Central memory CD4-positive, alpha-beta T cell (primary cell): ENCODE results near the gene ACOD1.

Experiments used
- DNase-seq: peaks from one replicate; pipeline ENCODE4 v3.0.0; 2022

Gene ACOD1

DNA sequence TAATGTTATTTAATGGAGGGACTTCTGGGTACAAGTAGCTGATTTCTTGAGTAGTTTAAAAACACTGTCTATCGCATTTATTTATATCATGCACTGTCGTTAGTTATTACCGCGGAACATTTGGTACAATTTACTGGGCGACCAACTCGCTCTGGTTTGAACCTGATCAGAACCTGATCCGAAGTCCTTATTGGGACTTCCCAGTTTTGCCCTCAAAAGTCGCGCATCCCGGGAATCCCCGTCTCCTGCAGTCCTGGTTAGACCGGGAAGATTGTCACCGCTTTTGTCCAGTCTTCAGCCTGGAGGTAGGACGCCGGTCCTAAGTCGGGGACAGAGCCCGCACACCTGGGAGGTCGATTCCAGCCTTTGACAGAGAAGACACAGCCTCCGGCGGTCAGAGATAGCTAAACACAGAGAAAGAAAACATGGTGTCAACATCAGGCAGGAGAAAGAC is 44.3 kb downstream of the ACOD1 start:
- DNase-seq, result no peak

DNA sequence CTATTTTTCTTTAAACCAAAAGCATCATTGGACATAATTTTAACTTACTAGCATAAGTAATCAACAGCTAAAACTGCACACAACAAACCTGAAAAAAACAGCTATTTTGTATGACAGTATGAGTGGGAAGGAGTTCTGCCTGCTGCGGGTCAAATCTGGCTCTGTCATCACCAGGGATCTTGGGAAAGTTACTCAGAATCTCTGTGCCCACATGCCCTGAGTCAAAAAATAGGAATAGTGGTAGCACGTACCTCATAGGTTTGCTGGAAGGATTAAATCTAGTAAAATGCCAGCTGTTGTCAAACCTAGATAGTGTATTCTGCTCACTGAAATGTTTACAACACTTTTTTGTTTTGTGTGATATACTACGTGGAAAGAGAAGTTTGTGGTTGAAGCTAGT is 44.7 kb downstream of the ACOD1 start:
- DNase-seq, result no peak

DNA sequence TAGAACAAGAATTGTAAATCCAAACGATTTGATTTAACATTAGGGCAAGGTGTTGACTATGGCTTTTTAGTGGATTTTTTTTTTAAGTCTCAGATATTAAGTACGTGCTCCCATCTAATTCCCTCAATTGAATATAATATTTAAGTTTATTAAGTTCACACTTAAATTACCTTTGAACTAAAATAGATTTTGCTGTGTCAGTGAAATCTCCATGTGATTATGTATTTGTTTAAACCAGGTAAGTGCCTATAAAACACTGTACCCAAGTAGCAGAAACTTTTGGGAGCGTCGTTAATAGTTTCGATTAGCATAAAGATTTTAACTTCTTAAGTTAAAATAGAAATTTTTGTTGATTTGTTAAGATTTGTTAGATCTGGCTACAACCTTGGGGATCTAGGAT is 45.2 kb downstream of the ACOD1 start:
- no peak for DNase-seq

DNA sequence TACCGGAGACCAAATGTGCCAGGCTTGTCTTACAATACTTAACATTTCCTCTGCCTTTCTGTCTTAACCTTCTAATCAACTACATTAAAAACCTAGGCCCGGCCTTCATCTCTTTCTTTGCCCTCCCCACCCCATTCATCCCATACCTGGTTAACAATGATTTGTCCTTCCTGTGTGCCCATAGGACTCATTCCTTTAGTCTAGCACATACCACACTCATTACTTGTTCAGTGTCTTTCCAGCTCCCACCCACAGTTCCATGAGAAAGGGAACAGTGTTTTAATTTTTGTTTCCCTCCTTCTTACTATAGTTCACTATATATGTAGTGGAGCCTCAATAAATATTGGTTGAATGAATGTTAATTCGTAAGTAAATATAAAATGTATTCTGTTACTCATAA is 46.0 kb downstream of the ACOD1 start:
- DNase-seq, result no peak

DNA sequence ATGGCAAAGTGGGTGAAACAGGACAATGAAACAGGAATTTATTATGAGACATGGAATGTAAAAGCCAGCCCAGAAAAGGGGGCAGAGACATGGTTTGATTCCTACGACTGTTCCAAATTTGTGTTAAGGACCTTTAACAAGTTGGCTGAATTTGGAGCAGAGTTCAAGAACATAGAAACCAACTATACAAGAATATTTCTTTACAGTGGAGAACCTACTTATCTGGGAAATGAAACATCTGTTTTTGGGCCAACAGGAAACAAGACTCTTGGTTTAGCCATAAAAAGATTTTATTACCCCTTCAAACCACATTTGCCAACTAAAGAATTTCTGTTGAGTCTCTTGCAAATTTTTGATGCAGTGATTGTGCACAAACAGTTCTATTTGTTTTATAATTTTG is 52.2 kb downstream of the ACOD1 start:
- DNase-seq, result no peak

DNA sequence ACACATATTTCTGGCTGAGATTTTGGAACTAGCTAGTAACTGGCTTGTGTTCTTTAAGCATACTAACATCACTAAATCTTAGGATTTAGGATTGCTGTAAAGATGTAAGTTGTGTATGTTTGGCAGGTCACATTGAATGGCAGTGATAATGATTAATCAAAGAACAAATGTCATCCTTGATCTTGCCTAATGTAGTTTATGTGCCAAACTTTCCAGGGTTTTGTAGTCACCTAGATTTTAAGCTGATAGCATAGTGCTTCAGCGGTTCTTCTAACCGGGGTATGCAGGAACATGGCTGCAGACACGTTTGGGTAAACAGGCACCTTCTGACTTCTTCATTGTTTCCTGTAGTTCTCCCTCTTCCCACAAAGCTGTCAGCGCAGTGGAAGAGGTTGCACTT is 53.2 kb downstream of the ACOD1 start:
- no peak for DNase-seq

DNA sequence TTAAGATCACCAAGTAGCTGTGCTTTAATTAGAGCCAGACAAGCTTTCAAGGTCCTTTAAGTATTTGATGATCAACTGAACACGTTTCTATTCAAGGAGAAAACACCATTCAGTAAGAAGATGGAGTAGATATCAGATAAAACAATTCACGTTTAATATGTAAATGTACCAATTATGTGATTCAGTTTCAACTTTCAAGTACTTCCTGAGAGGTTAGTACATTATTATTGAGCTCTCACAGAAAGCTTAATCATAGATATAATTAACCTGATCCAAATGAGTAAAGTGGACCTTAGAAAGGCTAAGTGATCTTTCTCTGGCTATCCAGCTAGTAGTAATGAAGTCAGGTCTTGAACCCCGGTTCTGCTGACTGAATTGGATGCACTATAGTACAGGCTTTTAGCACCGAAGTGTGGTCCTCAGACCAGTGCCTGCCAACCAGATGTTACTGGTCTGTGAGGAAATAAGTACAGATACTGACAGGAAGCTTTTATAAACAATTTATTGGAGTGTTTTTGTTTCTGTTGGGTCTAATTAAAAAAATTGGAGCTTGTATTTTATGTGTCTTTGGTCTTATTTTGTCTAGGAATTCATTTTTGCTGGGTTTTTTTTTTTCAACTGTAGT is 53.8 kb downstream of the ACOD1 start:
- DNase-seq, result no peak

DNA sequence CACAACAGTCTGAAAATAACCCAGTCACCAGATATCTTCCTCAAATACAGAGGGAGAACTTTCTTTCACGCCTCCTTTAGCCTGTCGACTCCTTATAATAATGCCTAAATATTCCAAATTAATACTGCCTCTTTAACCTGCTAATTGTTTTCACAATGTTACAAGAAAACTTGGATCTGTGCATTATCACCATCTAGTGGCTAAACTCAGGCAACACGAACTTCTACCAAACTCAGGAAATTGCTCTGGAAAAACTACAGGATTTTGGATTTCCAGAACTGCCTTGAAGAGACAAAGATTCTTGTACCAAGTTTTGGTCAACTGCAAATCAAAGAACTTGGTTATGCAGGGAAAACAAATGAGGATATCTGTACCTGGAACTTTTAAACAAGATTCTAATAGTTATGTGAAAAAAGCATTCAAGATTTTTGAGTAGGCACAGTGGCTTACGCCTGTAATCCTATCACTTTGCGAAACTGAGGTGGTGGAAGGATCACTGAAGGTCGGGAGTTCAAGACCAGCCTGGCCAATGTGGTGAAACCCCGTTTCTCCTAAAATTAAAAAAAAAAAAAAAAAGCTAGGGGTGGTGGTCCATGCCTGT is 54.4 kb downstream of the ACOD1 start:
- DNase-seq, result no peak
